Thoracic aorta (tissue), 2 donors: ENCODE results near the gene ADCY9. TPM values are rescaled to one million over a fixed set of nuclear protein-coding genes. Genes with fewer than 3 reads are reported as not detected.

ENCODE experiments used
- ATAC-seq: fragments of 150-250 bp; one replicate; pipeline ENCODE4 v1.8.0; 2017; ENCODE audit warnings: low read depth; ENCODE audit not compliant: insufficient number of reproducible peaks, low FRiP score
- DNase-seq: peaks from one replicate; pipeline ENCODE4 v3.0.0-alpha.2; 2020; ENCODE audit warnings: low spot score
- H3K27ac ChIP-seq, 2 donors: fragments of 200-600 bp; sonication (generic); 1 replicate in 1 of 2; 2 replicates in 1 of 2; pipeline ENCODE4 v1.5.1; 2016; ENCODE audit warnings: mild to moderate bottlenecking in 2 of 2, moderate library complexity in 2 of 2
- H3K27me3 ChIP-seq: fragments of 200-600 bp; sonication (generic); replicated peaks from 2 replicates; pipeline ENCODE4 v1.6.0; 2016; ENCODE audit warnings: mild to moderate bottlenecking; ENCODE audit not compliant: insufficient read depth
- H3K36me3 ChIP-seq: fragments of 200-600 bp; sonication (generic); one replicate; pipeline ENCODE4 v1.5.1; 2016
- H3K4me1 ChIP-seq, 2 donors: fragments of 200-600 bp; sonication (generic); 1 replicate in 1 of 2; 2 replicates in 1 of 2; pipeline versions ENCODE4 v1.5.1 to v1.6.0; 2016; ENCODE audit warnings: low read depth in 2 of 2, mild to moderate bottlenecking in 1 of 2; ENCODE audit not compliant: control insufficient read depth in 1 of 2
- H3K4me3 ChIP-seq: fragments of 200-600 bp; sonication (generic); 2 replicates; pipeline ENCODE4 v1.5.1; 2016; ENCODE audit warnings: mild to moderate bottlenecking
- H3K9me3 ChIP-seq: fragments of 200-600 bp; sonication (generic); 2 replicates; pipeline ENCODE4 v1.5.1; 2016
- total RNA-seq, 2 donors: library from RNA; depleted of rRNA; stranded (reverse); fragments of >200 nt; gene quantifications; one replicate each; pipeline versions ENCODE4 v1.1.0 to v1.2.3, GENCODE V29; 2016
- TF ChIP-seq, protein P1 (sequence below): fragments of 200-600 bp; sonication (generic); IDR thresholded peaks from one replicate; pipeline ENCODE4 v1.5.1; 2019; ENCODE audit warnings: antibody characterized with exemption

The ADCY9 gene
- 10 to 100 TPM; 44.1 to 83.8 TPM for total RNA-seq

DNA sequence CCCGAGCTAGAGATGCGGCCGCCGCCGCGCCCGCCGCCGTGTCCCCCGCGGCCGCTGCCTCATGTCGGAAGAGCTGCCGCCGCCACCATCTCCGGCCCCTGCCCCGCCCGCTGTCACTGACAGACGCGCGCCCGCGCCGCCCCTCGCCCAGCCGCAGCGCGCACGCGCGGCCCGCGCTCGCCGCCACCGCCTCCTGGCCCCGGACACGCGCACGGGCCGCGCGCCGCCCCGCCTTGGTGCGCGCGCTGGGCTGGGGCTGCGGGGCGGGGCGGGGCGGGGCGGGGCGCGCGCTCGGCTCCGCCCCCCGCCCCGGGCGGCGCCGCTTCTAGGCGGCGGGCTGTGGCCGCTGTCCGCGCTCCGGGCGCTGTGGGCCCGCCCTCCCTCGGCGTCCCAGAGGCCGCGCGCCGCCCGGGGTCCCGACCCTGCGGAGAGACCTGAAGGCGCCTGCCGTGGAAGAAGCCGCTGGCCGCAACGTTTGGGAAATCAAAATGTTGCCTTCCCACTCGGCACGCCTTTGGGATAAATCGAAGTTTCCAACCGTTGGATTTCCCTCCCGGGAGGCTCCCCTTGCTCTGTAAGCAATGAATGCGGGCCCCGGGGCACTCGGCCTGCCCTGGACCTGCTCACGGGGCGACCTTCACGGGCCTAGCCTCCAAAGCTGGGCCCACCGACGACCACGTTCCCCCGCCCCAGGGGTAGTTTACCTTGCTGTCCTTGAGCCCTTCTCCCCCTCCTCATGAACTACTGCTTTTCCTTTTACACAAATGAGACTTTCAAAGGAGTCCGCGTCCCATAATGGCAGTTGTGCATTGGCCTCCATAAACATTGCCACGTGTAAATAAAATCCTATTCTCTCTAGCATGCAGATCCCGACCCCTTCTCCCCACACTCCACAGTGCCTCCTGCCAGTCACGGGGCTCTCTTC lies at the start of gene ADCY9:
TSS of gene ADCY9 (minus strand) at position 118 of the 925 bp plus-strand sequence. CDS start 1,000 bp downstream, outside the sequence.
- DNase-seq (no peak), ATAC-seq (peak; percentile 72)
- Histone ChIP-seq H3K36me3 (no peaks in the 10 kb centered on the region), H3K27ac (peak within 1 kb of the TSS; percentile 78 to 80), H3K27me3 (no peaks in the 10 kb centered on the region), H3K4me1 (peaks cover 9 to 26% of the 10 kb centered on the region in 2 donors), H3K9me3 (no peaks in the 10 kb centered on the region), H3K4me3 (peak within 1 kb of the TSS; percentile 80)
- TF ChIP-seq, protein P1, sequence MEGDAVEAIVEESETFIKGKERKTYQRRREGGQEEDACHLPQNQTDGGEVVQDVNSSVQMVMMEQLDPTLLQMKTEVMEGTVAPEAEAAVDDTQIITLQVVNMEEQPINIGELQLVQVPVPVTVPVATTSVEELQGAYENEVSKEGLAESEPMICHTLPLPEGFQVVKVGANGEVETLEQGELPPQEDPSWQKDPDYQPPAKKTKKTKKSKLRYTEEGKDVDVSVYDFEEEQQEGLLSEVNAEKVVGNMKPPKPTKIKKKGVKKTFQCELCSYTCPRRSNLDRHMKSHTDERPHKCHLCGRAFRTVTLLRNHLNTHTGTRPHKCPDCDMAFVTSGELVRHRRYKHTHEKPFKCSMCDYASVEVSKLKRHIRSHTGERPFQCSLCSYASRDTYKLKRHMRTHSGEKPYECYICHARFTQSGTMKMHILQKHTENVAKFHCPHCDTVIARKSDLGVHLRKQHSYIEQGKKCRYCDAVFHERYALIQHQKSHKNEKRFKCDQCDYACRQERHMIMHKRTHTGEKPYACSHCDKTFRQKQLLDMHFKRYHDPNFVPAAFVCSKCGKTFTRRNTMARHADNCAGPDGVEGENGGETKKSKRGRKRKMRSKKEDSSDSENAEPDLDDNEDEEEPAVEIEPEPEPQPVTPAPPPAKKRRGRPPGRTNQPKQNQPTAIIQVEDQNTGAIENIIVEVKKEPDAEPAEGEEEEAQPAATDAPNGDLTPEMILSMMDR: no peak

DNA sequence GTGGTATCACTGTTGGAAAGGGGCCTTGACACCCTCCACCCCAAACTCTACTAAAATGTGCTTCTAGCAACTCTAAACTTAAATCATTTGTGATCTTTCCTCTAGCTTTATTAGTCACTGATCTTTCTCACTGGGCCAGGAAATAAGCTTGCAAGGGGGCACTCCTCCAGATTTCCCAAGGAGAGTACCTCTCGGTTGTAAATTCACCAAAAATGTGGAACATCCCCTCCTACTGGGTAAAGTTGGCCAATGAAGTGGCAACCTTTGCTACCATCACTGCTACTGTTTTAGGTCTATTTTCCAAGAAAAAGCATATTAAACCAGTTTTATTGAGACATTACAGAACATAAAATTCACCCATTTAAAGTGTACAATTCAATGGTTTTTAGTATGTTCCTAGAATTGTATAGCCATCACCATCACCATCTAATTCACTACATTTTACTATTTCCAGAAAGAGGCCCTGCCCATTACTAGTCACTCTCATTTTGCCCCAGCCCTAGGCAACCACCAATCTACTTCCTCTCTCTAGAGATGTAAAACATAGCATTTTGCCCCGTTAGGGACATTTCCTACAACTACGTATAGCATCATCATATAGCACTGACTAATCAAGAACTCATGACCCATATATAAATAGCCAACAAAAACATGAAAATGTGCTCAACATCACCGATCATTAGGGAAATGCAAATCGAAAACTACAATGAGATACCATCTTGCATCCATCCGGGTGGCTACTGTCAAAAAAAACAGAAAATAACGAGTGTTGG lies 44.6 kb upstream of the ADCY9 start:
- Histone ChIP-seq H3K27me3 (no peaks in the 10 kb centered on the region), H3K36me3 (no peaks in the 10 kb centered on the region), H3K4me1 (no peaks in the 10 kb centered on the region), H3K4me3 (no peak overlapping the region), H3K9me3 (no peaks in the 10 kb centered on the region), H3K27ac (no peak overlapping the region)
- ATAC-seq: no peak
- no peak for DNase-seq
- TF ChIP-seq, protein P1: no peak

DNA sequence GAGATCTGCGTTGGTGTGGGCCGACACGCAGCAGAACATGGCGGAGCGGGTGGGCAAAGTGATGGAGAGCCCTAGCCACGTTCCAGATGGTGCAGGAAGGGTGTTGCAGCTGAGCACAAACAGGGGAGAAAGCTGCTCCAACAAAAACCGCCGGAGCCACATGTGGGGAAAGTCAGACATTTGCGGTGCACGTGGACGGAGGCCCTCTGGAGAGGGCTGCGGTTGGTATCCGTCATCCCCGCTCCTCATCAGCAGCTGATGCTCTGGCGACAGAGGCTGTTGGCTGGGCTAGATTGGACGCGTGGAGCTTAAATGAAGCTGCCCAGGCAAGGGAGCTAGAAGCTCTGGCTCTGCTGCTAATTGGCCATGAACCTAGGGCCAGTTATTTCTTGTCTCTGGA lies 43.5 kb upstream of the ADCY9 start:
- TF ChIP-seq, protein P1: no peak
- ATAC-seq (no peak), DNase-seq (no peak)
- Histone ChIP-seq H3K36me3 (no peaks in the 10 kb centered on the region), H3K4me3 (no peak overlapping the region), H3K27ac (no peak overlapping the region), H3K4me1 (no peaks in the 10 kb centered on the region), H3K27me3 (no peaks in the 10 kb centered on the region), H3K9me3 (no peaks in the 10 kb centered on the region)

DNA sequence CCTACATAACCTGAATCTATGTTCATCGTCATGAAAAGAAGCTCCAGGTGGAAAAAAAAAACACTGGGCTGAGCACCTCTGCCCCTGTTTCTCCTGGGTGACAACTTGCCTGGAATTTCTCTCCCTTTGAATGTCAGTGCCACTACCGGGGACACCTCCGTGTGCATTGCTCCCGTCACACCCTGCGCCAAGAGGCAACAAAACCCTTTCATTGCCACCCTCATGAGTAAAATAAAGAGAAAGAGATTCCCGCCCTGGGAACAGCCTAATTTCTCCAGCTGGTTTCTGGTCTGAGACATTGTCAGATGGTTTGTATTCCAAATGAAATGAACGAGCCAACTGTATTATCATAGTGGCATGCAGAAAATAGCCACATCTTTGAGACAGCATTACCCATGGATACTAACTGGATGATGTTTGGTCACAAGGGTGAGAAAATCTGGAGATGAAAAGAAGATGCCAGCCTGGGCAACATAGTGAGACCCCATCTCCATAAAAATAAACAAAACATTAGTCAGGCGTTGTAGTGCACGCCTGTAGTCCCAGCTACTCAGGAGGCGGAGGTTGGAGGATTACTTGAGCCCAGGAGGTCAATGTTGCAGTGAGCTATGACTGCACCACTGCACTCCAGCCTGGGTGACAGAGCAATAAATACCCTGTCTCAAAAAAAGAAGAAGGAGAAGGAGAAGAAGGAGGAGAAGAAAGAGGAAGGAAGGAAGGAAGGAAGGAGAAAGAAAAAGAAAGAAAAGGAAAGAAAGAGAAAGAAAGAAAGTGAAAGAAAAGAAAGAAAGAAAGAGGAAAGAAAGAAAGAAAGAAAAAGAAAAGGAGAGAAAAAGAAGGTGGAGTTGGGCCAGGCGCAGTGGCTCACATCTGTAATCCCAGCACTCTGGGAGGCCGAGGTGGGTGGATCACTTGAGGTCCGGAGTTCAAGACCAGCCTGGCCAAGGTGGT lies 42.2 kb upstream of the ADCY9 start:
- Histone ChIP-seq H3K4me3 (no peak overlapping the region), H3K27ac (no peak overlapping the region), H3K9me3 (no peaks in the 10 kb centered on the region), H3K36me3 (no peaks in the 10 kb centered on the region), H3K27me3 (no peaks in the 10 kb centered on the region), H3K4me1 (no peaks in the 10 kb centered on the region)
- ATAC-seq (no peak), DNase-seq (no peak)
- TF ChIP-seq, protein P1: no peak
